ENCODE data around the gene CADM2. TPM values are rescaled to one million over a fixed set of nuclear protein-coding genes. Genes with fewer than 3 reads are reported as not detected.

Gene CADM2
- total and polyA plus RNA-seq, 2 donors (not counting 3 experiments of a cell fraction or from before 2014, with no cell fraction given), result not detected

GRCh38 chr3:85589145-85589544 is 630.4 kb downstream of the CADM2 start:
- dilution Hi-C loops (cut with MboI; ENCODE audit: extremely low pct_ligation_motif_present, low sequenced_read_pairs) (no loop called here), intact Hi-C loops (cut with micrococcal nuclease) (no loop called here)
- H3K4me1 ChIP-seq (ENCODE audit: control insufficient read depth, extremely low read depth, insufficient read depth, low read length), result no peaks in the 10 kb centered on the region
- DNase-seq (ENCODE audit: low read depth, low spot score), result no peak
- BruUV-seq (replicated peaks), result no TSS peak
- CTCF ChIA-PET, result no interaction called here
- H3K9me3 ChIP-seq (replicated peaks; ENCODE audit: control insufficient read depth, insufficient read depth, low read length), result no peaks in the 10 kb centered on the region
- H3K9ac ChIP-seq (replicated peaks; ENCODE audit: extremely low read depth, insufficient read depth, low read length), result no peak overlapping the region
- no peak overlapping the region for H3K27ac ChIP-seq (ENCODE audit: insufficient read depth, low read depth, low read length)
- TF ChIP-seq EZH2 (IDR thresholded peaks at IDR 0.05; ENCODE audit: borderline replicate concordance, low read depth, low read length, severe bottlenecking) (no peak), GATA2 (IDR thresholded peaks at IDR 0.05; ENCODE audit: insufficient read depth, insufficient read length, low read depth, low read length) (no peak), JUN (IDR thresholded peaks at IDR 0.05; ENCODE audit: borderline replicate concordance, insufficient read depth, insufficient read length, low read depth) (no peak), CTCF (IDR thresholded peaks at IDR 0.05; ENCODE audit: extremely low read depth in 1 of 2, insufficient read depth in 1 of 2, low read depth in 1 of 2, low read length in 2 of 2) (no peak), POLR2A (IDR thresholded peaks at IDR 0.05; ENCODE audit: low read depth, low read length) (no peak), POLR2AphosphoS5 (IDR thresholded peaks at IDR 0.05; ENCODE audit: insufficient read depth, low read depth, low read length) (no peak)
- FAIRE-seq, result no peak
- no peaks in the 10 kb centered on the region for H3K36me3 ChIP-seq (ENCODE audit: control insufficient read depth in 2 of 2, extremely low read depth in 1 of 2, insufficient read depth in 2 of 2, low read length in 2 of 2)
- H3K79me2 ChIP-seq (ENCODE audit: control insufficient read depth, insufficient read depth, low read length), result no peaks in the 10 kb centered on the region
- no peak overlapping the region for H3K4me3 ChIP-seq (replicated peaks in 1 of 3; ENCODE audit: insufficient read depth in 1 of 3, low read depth in 1 of 3, low read length in 3 of 3)
- H3K9me1 ChIP-seq (replicated peaks; ENCODE audit: control insufficient read depth, extremely low read depth, insufficient read depth, low read length), result no peaks in the 10 kb centered on the region
- POLR2A ChIA-PET, result no interaction called here
- no peak overlapping the region for H2AFZ ChIP-seq (ENCODE audit: low read depth, low read length)
- H3K4me2 ChIP-seq (ENCODE audit: insufficient read depth, low read length), result no peak overlapping the region
- H4K20me1 ChIP-seq (replicated peaks; ENCODE audit: control insufficient read depth, extremely low read depth, insufficient read depth, low read length), result no peaks in the 10 kb centered on the region
- no peaks in the 10 kb centered on the region for H3K27me3 ChIP-seq (ENCODE audit: control insufficient read depth in 2 of 2, insufficient read depth in 2 of 2, low read length in 2 of 2)

- Histone ChIP-seq H3K36me3 (ENCODE audit: control insufficient read depth in 2 of 2, extremely low read depth in 1 of 2, insufficient read depth in 2 of 2, low read length in 2 of 2) (no peaks in the 10 kb centered on the region), H2AFZ (ENCODE audit: low read depth, low read length) (no peak overlapping the region), H3K27ac (ENCODE audit: insufficient read depth, low read depth, low read length) (no peak overlapping the region), H3K4me3 (replicated peaks in 1 of 3; ENCODE audit: insufficient read depth in 1 of 3, low read depth in 1 of 3, low read length in 3 of 3) (no peak overlapping the region), H3K79me2 (ENCODE audit: control insufficient read depth, insufficient read depth, low read length) (no peaks in the 10 kb centered on the region), H3K9ac (replicated peaks; ENCODE audit: extremely low read depth, insufficient read depth, low read length) (no peak overlapping the region), H3K27me3 (ENCODE audit: control insufficient read depth in 2 of 2, insufficient read depth in 2 of 2, low read length in 2 of 2) (no peaks in the 10 kb centered on the region), H3K9me1 (replicated peaks; ENCODE audit: control insufficient read depth, extremely low read depth, insufficient read depth, low read length) (no peaks in the 10 kb centered on the region), H3K9me3 (replicated peaks; ENCODE audit: control insufficient read depth, insufficient read depth, low read length) (no peaks in the 10 kb centered on the region), H3K4me1 (ENCODE audit: control insufficient read depth, extremely low read depth, insufficient read depth, low read length) (no peaks in the 10 kb centered on the region), H3K4me2 (ENCODE audit: insufficient read depth, low read length) (no peak overlapping the region), H4K20me1 (replicated peaks; ENCODE audit: control insufficient read depth, extremely low read depth, insufficient read depth, low read length) (no peaks in the 10 kb centered on the region)
- FAIRE-seq (no peak), DNase-seq (ENCODE audit: low read depth, low spot score) (no peak)
- BruUV-seq (replicated peaks), result no TSS peak
- TF ChIP-seq CTCF (IDR thresholded peaks at IDR 0.05; ENCODE audit: extremely low read depth in 1 of 2, insufficient read depth in 1 of 2, low read depth in 1 of 2, low read length in 2 of 2) (no peak), MAX (IDR thresholded peaks at IDR 0.05; ENCODE audit: insufficient read depth, insufficient read length) (no peak), MYC (IDR thresholded peaks at IDR 0.05; ENCODE audit: low read depth, low read length) (no peak), EZH2 (IDR thresholded peaks at IDR 0.05; ENCODE audit: borderline replicate concordance, low read depth, low read length, severe bottlenecking) (no peak), GATA2 (IDR thresholded peaks at IDR 0.05; ENCODE audit: insufficient read depth, insufficient read length, low read depth, low read length) (no peak), POLR2A (IDR thresholded peaks at IDR 0.05; ENCODE audit: low read depth, low read length) (no peak), JUN (IDR thresholded peaks at IDR 0.05; ENCODE audit: borderline replicate concordance, insufficient read depth, insufficient read length, low read depth) (no peak), FOS (IDR thresholded peaks at IDR 0.05; ENCODE audit: borderline replicate concordance, insufficient read depth, low read length) (no peak), POLR2AphosphoS5 (IDR thresholded peaks at IDR 0.05; ENCODE audit: insufficient read depth, low read depth, low read length) (no peak)
- CTCF ChIA-PET, result no interaction called here
- POLR2A ChIA-PET, result no interaction called here
- intact Hi-C loops (cut with micrococcal nuclease), result loop anchor here (10.0 kb wide), 1 partner anchor 213 kb away; no protein-coding TSS in a partner anchor
- dilution Hi-C loops (cut with MboI; ENCODE audit: extremely low pct_ligation_motif_present, low sequenced_read_pairs), result no loop called here
Measured at GRCh38 chr3:85591451-85591850, 632.7 kb downstream of the CADM2 start.
